Inflammatory macrophage (primary cell): ENCODE data around the gene AGBL1.

Source experiments
- DNase-seq, 2 donors: peaks; one replicate each; pipeline ENCODE4 v3.0.0-alpha.2; 2020 to 2022

The AGBL1 gene

GRCh38 chr15:86328658-86329057, 249.0 kb downstream of the AGBL1 start:
- DNase-seq, result no peak

- no peak for DNase-seq
Observed at GRCh38 chr15:86329311-86330013, 249.8 kb downstream of the AGBL1 start.

- DNase-seq, result no peak
Observed at GRCh38 chr15:86333819-86334218, 254.1 kb downstream of the AGBL1 start.

- DNase-seq, result no peak
Observed at GRCh38 chr15:86336051-86336788, 256.5 kb downstream of the AGBL1 start.

- DNase-seq, result no peak
Observed at GRCh38 chr15:86337071-86337470, 257.4 kb downstream of the AGBL1 start.

- no peak for DNase-seq
Observed at GRCh38 chr15:86347245-86347644, 267.6 kb downstream of the AGBL1 start.

- no peak for DNase-seq
Observed at GRCh38 chr15:86349565-86349964, 269.9 kb downstream of the AGBL1 start.

- DNase-seq, result no peak
Observed at GRCh38 chr15:86353213-86353612, 273.5 kb downstream of the AGBL1 start.

- no peak for DNase-seq
Observed at GRCh38 chr15:86355361-86355760, 275.7 kb downstream of the AGBL1 start.

- no peak for DNase-seq
Observed at GRCh38 chr15:86355801-86356200, 276.1 kb downstream of the AGBL1 start.

- DNase-seq, result no peak
Observed at GRCh38 chr15:86362555-86362954, 282.9 kb downstream of the AGBL1 start.

- no peak for DNase-seq
Observed at GRCh38 chr15:86373147-86373546, 293.5 kb downstream of the AGBL1 start.

- no peak for DNase-seq
Observed at GRCh38 chr15:86375733-86376280, 296.1 kb downstream of the AGBL1 start.

- DNase-seq, result no peak
Observed at GRCh38 chr15:86377914-86378313, 298.2 kb downstream of the AGBL1 start.

GRCh38 chr15:86382341-86382740, 302.7 kb downstream of the AGBL1 start:
- no peak for DNase-seq

GRCh38 chr15:86383611-86384010, 303.9 kb downstream of the AGBL1 start:
- DNase-seq, result no peak

- DNase-seq, result no peak
Observed at GRCh38 chr15:86384186-86384585, 304.5 kb downstream of the AGBL1 start.

GRCh38 chr15:86392296-86392695, 312.6 kb downstream of the AGBL1 start:
- DNase-seq, result no peak

- no peak for DNase-seq
Observed at GRCh38 chr15:86392874-86393273, 313.2 kb downstream of the AGBL1 start.

GRCh38 chr15:86394866-86395265, 315.2 kb downstream of the AGBL1 start:
- no peak for DNase-seq

GRCh38 chr15:86399041-86399954, 319.6 kb downstream of the AGBL1 start:
- DNase-seq, result no peak

- no peak for DNase-seq
Observed at GRCh38 chr15:86403221-86403620, 323.6 kb downstream of the AGBL1 start.
